ENCODE data around the gene PPFIBP1. TPM values are rescaled to one million over a fixed set of nuclear protein-coding genes. Genes with fewer than 3 reads are reported as not detected.

The PPFIBP1 gene
- total and polyA plus RNA-seq, 4 donors = 13.6 to 150 (median 63.1) TPM

DNA sequence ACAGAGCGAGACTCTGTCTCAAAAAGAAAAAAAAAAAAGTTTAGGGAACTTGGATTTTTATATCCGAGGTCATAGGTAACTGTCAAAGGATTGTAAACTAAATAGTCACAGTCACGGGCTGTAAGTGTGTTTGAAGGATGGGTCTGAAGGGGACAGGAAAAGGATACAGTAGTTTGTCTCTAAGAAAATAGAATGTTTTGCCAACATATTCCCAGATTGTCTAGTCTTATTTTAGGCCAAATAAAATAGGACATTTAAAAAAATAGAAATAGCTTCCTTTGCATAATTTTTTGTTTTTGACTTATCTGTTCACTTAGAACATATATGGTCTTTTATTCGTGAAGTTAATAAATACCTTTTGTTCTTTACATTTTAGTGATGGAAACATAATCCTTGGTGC lies 148.0 kb downstream of the PPFIBP1 start:
- H3K9ac ChIP-seq (ENCODE audit: insufficient read depth in 1 of 2, low read length in 2 of 2) = no peak overlapping the region
- peaks cover 19 to 46% (median 25%) of the 10 kb centered on the region in 4 donors for H3K36me3 ChIP-seq (ENCODE audit: control insufficient read depth in 4 of 4, insufficient read depth in 4 of 4, low read length in 4 of 4)
- WGBS, 2 donors = 71 to 87% methylated on average over 4 of the region's 4 CpGs
- no peak for ATAC-seq (ENCODE audit: insufficient read depth, low FRiP score)
- peak in 1 of 3 donors; percentile 13 for DNase-seq
- H3K4me3 ChIP-seq = no peak overlapping the region
- H3K27me3 ChIP-seq (ENCODE audit: control insufficient read depth in 3 of 3, insufficient read depth in 3 of 3, low read length in 2 of 3) = no peaks in the 10 kb centered on the region
- H3K9me3 ChIP-seq (ENCODE audit: control insufficient read depth in 4 of 4, insufficient read depth in 3 of 4, low read length in 3 of 4) = no peaks in the 10 kb centered on the region
- no peak overlapping the region for H3K27ac ChIP-seq (ENCODE audit: low read depth in 1 of 2, low read length in 1 of 2)
- TF ChIP-seq, protein P1, sequence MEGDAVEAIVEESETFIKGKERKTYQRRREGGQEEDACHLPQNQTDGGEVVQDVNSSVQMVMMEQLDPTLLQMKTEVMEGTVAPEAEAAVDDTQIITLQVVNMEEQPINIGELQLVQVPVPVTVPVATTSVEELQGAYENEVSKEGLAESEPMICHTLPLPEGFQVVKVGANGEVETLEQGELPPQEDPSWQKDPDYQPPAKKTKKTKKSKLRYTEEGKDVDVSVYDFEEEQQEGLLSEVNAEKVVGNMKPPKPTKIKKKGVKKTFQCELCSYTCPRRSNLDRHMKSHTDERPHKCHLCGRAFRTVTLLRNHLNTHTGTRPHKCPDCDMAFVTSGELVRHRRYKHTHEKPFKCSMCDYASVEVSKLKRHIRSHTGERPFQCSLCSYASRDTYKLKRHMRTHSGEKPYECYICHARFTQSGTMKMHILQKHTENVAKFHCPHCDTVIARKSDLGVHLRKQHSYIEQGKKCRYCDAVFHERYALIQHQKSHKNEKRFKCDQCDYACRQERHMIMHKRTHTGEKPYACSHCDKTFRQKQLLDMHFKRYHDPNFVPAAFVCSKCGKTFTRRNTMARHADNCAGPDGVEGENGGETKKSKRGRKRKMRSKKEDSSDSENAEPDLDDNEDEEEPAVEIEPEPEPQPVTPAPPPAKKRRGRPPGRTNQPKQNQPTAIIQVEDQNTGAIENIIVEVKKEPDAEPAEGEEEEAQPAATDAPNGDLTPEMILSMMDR (IDR thresholded peaks at IDR 0.05; ENCODE audit: control extremely low read depth, extremely low read depth) = no peak
- H3K4me1 ChIP-seq (ENCODE audit: control insufficient read depth in 5 of 5, insufficient read depth in 5 of 5, low read length in 5 of 5) = peaks cover 0 to 13% (median 0%) of the 10 kb centered on the region in 5 donors

DNA sequence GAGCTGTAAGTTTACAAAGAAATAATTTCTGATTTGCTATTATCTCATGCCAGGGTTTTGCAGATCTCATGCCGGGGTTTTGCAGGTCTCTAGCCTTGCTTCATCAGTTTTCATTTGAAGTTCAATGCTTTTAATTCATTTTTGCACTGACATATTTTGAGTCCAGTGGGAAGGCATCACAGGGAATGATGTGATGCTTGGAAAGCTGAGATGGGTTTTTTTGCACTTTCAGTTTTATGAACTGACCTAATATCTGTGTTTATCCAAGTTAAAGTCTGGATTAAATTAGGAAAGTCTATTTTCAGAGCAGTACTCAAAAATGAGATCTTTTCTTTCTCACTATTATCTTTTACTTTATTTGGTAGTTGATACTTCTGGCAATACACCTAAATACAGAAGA lies 148.6 kb downstream of the PPFIBP1 start:
- H3K9me3 ChIP-seq (ENCODE audit: control insufficient read depth in 4 of 4, insufficient read depth in 3 of 4, low read length in 3 of 4) = no peaks in the 10 kb centered on the region
- no peak overlapping the region for H3K9ac ChIP-seq (ENCODE audit: insufficient read depth in 1 of 2, low read length in 2 of 2)
- H3K27ac ChIP-seq (ENCODE audit: low read depth in 1 of 2, low read length in 1 of 2) = peak overlapping the region in 1 of 2 donors; percentile 45
- DNase-seq (peak in 2 of 3 donors; percentile 11 to 31), ATAC-seq (ENCODE audit: insufficient read depth, low FRiP score) (no peak)
- H3K27me3 ChIP-seq (ENCODE audit: control insufficient read depth in 3 of 3, insufficient read depth in 3 of 3, low read length in 2 of 3) = no peaks in the 10 kb centered on the region
- peaks cover 0 to 13% (median 0%) of the 10 kb centered on the region in 5 donors for H3K4me1 ChIP-seq (ENCODE audit: control insufficient read depth in 5 of 5, insufficient read depth in 5 of 5, low read length in 5 of 5)
- H3K36me3 ChIP-seq (ENCODE audit: control insufficient read depth in 4 of 4, insufficient read depth in 4 of 4, low read length in 4 of 4) = peaks cover 18 to 42% (median 25%) of the 10 kb centered on the region in 4 donors
- TF ChIP-seq, protein P1 (IDR thresholded peaks at IDR 0.05; ENCODE audit: control extremely low read depth, extremely low read depth) = no peak
- no peak overlapping the region for H3K4me3 ChIP-seq
- WGBS, 2 donors = 82 to 93% methylated on average over 1 of the region's 1 CpG

DNA sequence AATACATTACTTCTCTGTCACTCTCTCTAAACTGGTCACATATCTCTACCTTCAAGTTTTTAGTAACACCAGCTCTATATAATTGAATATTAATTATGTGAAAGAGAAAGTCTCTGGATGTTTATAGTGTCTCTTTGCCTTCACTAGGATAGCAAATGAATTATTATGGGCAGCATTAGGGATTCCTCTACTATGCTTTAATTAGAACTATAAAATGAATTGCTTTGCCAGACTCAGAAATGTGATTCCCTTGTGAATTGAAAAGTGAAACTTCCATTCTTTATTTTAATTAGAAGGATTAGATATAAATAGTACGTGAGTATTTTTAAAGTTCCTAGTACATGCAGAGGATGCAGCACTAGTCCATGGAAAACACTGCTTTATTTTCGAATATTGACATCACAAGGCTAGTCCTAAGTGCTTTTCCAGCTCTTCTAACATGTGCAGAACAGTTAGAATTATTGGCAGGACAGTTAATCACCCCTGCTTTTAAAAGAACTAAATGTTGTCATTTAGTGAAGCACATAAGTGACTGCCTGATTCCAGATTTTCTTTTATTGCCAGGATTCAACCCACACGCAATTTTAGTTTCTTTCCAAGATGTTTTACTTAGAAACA lies 149.2 kb downstream of the PPFIBP1 start:
- TF ChIP-seq, protein P1 (IDR thresholded peaks at IDR 0.05; ENCODE audit: control extremely low read depth, extremely low read depth) = no peak
- H3K9ac ChIP-seq (ENCODE audit: insufficient read depth in 1 of 2, low read length in 2 of 2) = no peak overlapping the region
- no peak for ATAC-seq (ENCODE audit: insufficient read depth, low FRiP score)
- peaks cover 16 to 36% (median 22%) of the 10 kb centered on the region in 4 donors for H3K36me3 ChIP-seq (ENCODE audit: control insufficient read depth in 4 of 4, insufficient read depth in 4 of 4, low read length in 4 of 4)
- H3K27me3 ChIP-seq (ENCODE audit: control insufficient read depth in 3 of 3, insufficient read depth in 3 of 3, low read length in 2 of 3) = no peaks in the 10 kb centered on the region
- no peak overlapping the region for H3K27ac ChIP-seq (ENCODE audit: low read depth in 1 of 2, low read length in 1 of 2)
- peak in 2 of 3 donors; percentile 7 to 21 for DNase-seq
- H3K4me1 ChIP-seq (ENCODE audit: control insufficient read depth in 5 of 5, insufficient read depth in 5 of 5, low read length in 5 of 5) = peaks cover 0 to 13% (median 0%) of the 10 kb centered on the region in 5 donors
- 66 to 82% methylated on average over 3 of the region's 3 CpGs for WGBS, 2 donors
- no peaks in the 10 kb centered on the region for H3K9me3 ChIP-seq (ENCODE audit: control insufficient read depth in 4 of 4, insufficient read depth in 3 of 4, low read length in 3 of 4)
- no peak overlapping the region for H3K4me3 ChIP-seq

Measured in lung (tissue), 12 donors.